PC-3 (cell line): ENCODE data around the gene PLAAT2.

Experiments used
- CTCF ChIP-seq: fragments of 300-600 bp; sonication (generic); conservative IDR thresholded peaks from 2 replicates; pipeline ENCODE4 v1.5.1; 2017; ENCODE audit warnings: antibody characterized with exemption, low read depth, mild to moderate bottlenecking, low read length
- EZH2 ChIP-seq: fragments of 300-600 bp; sonication (generic); IDR thresholded peaks from one replicate; pipeline ENCODE4 v1.6.1; 2017; ENCODE audit warnings: antibody characterized with exemption, mild to moderate bottlenecking, low read length; ENCODE audit not compliant: unreplicated experiment
- EZH2phosphoT487 ChIP-seq: fragments of 300-600 bp; sonication (generic); IDR thresholded peaks from 2 replicates; pipeline ENCODE4 v1.6.1; 2018; ENCODE audit warnings: mild to moderate bottlenecking, antibody characterized with exemption, low read length, borderline replicate concordance

GRCh38 chr11:63595296-63595695 lies 32.1 kb upstream of the PLAAT2 start:
- TF ChIP-seq CTCF, result no peak
- no peak for TF ChIP-seq EZH2phosphoT487
- TF ChIP-seq EZH2, result no peak
